Measurements from ENCODE around the gene YIPF1. TPM values are rescaled to one million over a fixed set of nuclear protein-coding genes. Genes with fewer than 3 reads are reported as not detected.
A peak's percentile ranks its signal among the peaks of the same experiment; 100 is the strongest.

YIPF1 gene
- total RNA-seq, 4 donors from 2014 or later = 11.7 to 30.0 (median 19.5) TPM

GRCh38 chr1:53899708-53900107 lies 10.1 kb upstream of the YIPF1 start:
- peak in 1 of 2 donors; percentile 46 for DNase-seq (ENCODE audit: low spot score in 2 of 2)
- intact Hi-C loops (cut with DNase I; ENCODE audit: low total_unique reads) = no loop called here
- WGBS, 2 donors = 76 to 87% methylated on average over 3 of the region's 3 CpGs
- TF ChIP-seq POLR2A (IDR thresholded peaks at IDR 0.05) = no peak
- TF ChIP-seq, protein P1, sequence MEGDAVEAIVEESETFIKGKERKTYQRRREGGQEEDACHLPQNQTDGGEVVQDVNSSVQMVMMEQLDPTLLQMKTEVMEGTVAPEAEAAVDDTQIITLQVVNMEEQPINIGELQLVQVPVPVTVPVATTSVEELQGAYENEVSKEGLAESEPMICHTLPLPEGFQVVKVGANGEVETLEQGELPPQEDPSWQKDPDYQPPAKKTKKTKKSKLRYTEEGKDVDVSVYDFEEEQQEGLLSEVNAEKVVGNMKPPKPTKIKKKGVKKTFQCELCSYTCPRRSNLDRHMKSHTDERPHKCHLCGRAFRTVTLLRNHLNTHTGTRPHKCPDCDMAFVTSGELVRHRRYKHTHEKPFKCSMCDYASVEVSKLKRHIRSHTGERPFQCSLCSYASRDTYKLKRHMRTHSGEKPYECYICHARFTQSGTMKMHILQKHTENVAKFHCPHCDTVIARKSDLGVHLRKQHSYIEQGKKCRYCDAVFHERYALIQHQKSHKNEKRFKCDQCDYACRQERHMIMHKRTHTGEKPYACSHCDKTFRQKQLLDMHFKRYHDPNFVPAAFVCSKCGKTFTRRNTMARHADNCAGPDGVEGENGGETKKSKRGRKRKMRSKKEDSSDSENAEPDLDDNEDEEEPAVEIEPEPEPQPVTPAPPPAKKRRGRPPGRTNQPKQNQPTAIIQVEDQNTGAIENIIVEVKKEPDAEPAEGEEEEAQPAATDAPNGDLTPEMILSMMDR (IDR thresholded peaks at IDR 0.05) = no peak
- H3K4me3 ChIP-seq (ENCODE audit: low read depth, poor library complexity, severe bottlenecking) = no peak overlapping the region

- intact Hi-C loops (cut with DNase I; ENCODE audit: low total_unique reads) = no loop called here
- WGBS, 2 donors = 10 to 15% methylated on average over 2 of the region's 2 CpGs
- DNase-seq (ENCODE audit: low spot score in 2 of 2) = peak in 1 of 2 donors; percentile 52
- TF ChIP-seq, protein P1 (IDR thresholded peaks at IDR 0.05) = no peak
- TF ChIP-seq POLR2A (IDR thresholded peaks at IDR 0.05) = no peak
- no peak overlapping the region for H3K4me3 ChIP-seq (ENCODE audit: low read depth, poor library complexity, severe bottlenecking)
Measured at GRCh38 chr1:53899206-53899628, 9.6 kb upstream of the YIPF1 start.

DNA sequence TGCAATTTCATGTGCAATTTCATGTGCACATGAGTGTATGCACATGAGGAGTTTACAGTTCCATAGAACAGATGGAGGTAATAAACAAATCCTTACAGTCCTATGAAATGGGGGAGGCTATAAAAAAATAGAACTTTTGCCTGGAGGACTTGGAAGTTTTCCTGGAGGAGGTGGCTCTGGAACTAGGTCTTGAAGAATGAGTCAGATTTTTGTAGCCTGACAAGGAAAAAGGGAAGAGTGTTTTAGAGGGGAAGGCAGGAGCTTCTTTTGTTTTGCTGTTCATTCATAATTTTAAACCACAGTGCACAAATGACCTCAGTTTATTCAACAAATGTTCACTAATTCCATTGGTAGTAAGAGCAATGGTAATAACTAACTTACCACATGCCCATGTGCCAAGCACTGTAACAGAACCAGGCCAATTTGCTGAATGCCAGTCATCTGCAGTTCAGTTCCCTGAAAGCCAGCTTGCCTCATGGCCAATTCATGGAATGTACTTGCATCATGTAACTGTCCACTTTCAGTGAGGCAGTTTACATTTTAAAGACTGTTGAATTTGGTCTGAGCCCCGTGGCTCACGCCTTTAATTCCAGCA lies 7.1 kb upstream of the YIPF1 start:
- DNase-seq (ENCODE audit: low spot score in 2 of 2) = no peak

GRCh38 chr1:53895421-53895820 lies 5.8 kb upstream of the YIPF1 start:
- peak in 1 of 2 donors; percentile 73 for DNase-seq (ENCODE audit: low spot score in 2 of 2)
- 38 to 42% methylated on average over 6 of the region's 6 CpGs for WGBS, 2 donors
- H3K4me3 ChIP-seq (ENCODE audit: low read depth, poor library complexity, severe bottlenecking) = no peak overlapping the region
- intact Hi-C loops (cut with DNase I; ENCODE audit: low total_unique reads) = no loop called here
- TF ChIP-seq, protein P1 (IDR thresholded peaks at IDR 0.05) = no peak
- TF ChIP-seq POLR2A (IDR thresholded peaks at IDR 0.05) = no peak

More for the DNA sequence above, 7.1 kb upstream of the YIPF1 start:
- intact Hi-C loops (cut with DNase I; ENCODE audit: low total_unique reads) = no loop called here
- TF ChIP-seq, protein P1 (IDR thresholded peaks at IDR 0.05) = no peak
- TF ChIP-seq POLR2A (IDR thresholded peaks at IDR 0.05) = no peak
- 47 to 50% methylated on average over 2 of the region's 2 CpGs for WGBS, 2 donors
- H3K4me3 ChIP-seq (ENCODE audit: low read depth, poor library complexity, severe bottlenecking) = no peak overlapping the region

DNA sequence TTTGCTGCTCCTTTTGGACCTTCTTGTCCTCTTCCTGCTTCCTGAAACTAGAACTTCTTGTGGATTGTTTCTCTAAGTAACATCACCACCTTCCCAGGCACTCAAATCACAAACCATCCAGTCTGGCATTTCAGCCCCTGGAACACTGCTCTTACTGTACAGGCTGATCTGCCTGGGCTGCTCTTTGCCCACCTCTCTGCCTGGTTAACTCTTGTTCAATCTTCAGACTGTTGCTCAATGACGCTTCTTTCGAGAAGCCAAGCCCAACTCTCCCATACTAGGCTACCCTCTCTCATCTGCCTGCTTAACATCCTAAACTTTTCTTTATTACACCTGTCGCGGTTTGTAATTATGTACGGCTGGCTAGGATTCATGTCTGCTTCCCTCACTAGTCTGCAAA lies 5.0 kb upstream of the YIPF1 start:
- intact Hi-C loops (cut with DNase I; ENCODE audit: low total_unique reads) = no loop called here

More for the DNA sequence above, 5.0 kb upstream of the YIPF1 start:
- DNase-seq (ENCODE audit: low spot score in 2 of 2) = peak in 1 of 2 donors; percentile 74
- 90 to 91% methylated on average over 5 of the region's 5 CpGs for WGBS, 2 donors
- no peak overlapping the region for H3K4me3 ChIP-seq (ENCODE audit: low read depth, poor library complexity, severe bottlenecking)
- TF ChIP-seq, protein P1 (IDR thresholded peaks at IDR 0.05) = no peak
- TF ChIP-seq POLR2A (IDR thresholded peaks at IDR 0.05) = no peak
